ENCODE measurements around the gene SLC39A12. TPM values are rescaled to one million over a fixed set of nuclear protein-coding genes. Genes with fewer than 3 reads are reported as not detected.

The SLC39A12 gene
- total RNA-seq, 3 donors from 2014 or later (not counting 1 experiment from before 2014, with no cell fraction given), result not detected

DNA sequence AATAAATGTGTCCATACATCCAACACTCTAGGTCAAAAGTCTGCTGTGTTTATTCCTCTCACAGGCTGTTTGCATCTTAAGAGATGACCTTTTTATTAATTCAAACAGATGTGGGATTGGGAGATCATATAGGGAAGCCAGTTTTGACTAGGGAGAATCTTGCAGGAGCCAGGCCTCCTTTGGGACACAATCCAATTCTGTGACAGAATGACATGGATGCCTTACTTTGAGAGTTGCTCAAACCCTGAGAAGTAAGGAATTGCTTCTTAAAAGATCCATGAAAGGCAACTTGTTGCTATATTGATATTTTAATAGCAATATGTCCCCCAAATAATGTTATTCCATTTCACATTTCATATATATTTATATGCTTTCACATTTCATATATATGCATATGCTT, 135.0 kb downstream of the SLC39A12 start:
- Histone ChIP-seq H3K4me1 (ENCODE audit: control insufficient read depth, insufficient read depth, low read length) (no peaks in the 10 kb centered on the region), H3K9me3 (ENCODE audit: control insufficient read depth, insufficient read depth, low read length) (no peaks in the 10 kb centered on the region), H3K4me3 (ENCODE audit: low read length) (no peak overlapping the region), H3K27ac (ENCODE audit: low read length) (no peak overlapping the region), H3K36me3 (ENCODE audit: control insufficient read depth, insufficient read depth, low read length) (no peaks in the 10 kb centered on the region), H3K27me3 (ENCODE audit: control insufficient read depth, insufficient read depth, low read length) (no peaks in the 10 kb centered on the region)
- TF ChIP-seq, protein P1, sequence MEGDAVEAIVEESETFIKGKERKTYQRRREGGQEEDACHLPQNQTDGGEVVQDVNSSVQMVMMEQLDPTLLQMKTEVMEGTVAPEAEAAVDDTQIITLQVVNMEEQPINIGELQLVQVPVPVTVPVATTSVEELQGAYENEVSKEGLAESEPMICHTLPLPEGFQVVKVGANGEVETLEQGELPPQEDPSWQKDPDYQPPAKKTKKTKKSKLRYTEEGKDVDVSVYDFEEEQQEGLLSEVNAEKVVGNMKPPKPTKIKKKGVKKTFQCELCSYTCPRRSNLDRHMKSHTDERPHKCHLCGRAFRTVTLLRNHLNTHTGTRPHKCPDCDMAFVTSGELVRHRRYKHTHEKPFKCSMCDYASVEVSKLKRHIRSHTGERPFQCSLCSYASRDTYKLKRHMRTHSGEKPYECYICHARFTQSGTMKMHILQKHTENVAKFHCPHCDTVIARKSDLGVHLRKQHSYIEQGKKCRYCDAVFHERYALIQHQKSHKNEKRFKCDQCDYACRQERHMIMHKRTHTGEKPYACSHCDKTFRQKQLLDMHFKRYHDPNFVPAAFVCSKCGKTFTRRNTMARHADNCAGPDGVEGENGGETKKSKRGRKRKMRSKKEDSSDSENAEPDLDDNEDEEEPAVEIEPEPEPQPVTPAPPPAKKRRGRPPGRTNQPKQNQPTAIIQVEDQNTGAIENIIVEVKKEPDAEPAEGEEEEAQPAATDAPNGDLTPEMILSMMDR (IDR thresholded peaks at IDR 0.05), result no peak
- Mint-ChIP-seq H3K4me1 (no peaks in the 10 kb centered on the region), H3K36me3 (no peaks in the 10 kb centered on the region), H3K27ac (no peak overlapping the region), H3K27me3 (ENCODE audit: low read depth in 2 of 2) (peaks cover 4 to 6% of the 10 kb centered on the region in 2 donors), H3K4me3 (no peak overlapping the region), H3K9me3 (peaks cover 0 to 3% of the 10 kb centered on the region in 2 donors)
- ATAC-seq (no peak), DNase-seq (no peak)
- intact Hi-C loops (cut with micrococcal nuclease), result no loop called here

DNA sequence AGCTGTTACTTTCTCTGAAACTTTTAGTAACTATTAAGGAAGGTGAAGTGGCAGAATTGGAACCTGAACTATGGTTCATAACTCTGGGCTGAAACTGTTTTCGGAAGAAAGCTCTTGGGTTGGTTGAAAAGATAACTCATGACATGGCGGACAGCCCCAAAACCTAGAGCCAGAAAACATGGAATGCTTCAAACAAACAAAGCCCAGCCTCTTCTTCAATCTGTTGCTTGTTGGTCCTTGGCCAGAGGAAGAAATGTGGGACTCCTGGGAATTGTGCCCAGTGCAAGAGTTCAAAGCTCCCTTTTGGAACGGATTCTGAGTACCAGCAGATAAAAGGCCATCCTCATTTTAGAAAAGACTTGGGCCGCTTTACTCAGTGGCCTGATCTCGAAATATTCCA, 135.6 kb downstream of the SLC39A12 start:
- Mint-ChIP-seq H3K27ac (no peak overlapping the region), H3K9me3 (peaks cover 0 to 3% of the 10 kb centered on the region in 2 donors), H3K4me1 (no peaks in the 10 kb centered on the region), H3K36me3 (no peaks in the 10 kb centered on the region), H3K4me3 (no peak overlapping the region), H3K27me3 (ENCODE audit: low read depth in 2 of 2) (peaks cover 4 to 6% of the 10 kb centered on the region in 2 donors)
- Histone ChIP-seq H3K4me3 (ENCODE audit: low read length) (no peak overlapping the region), H3K9me3 (ENCODE audit: control insufficient read depth, insufficient read depth, low read length) (no peaks in the 10 kb centered on the region), H3K27me3 (ENCODE audit: control insufficient read depth, insufficient read depth, low read length) (no peaks in the 10 kb centered on the region), H3K27ac (ENCODE audit: low read length) (no peak overlapping the region), H3K4me1 (ENCODE audit: control insufficient read depth, insufficient read depth, low read length) (no peaks in the 10 kb centered on the region), H3K36me3 (ENCODE audit: control insufficient read depth, insufficient read depth, low read length) (no peaks in the 10 kb centered on the region)
- DNase-seq (no peak), ATAC-seq (no peak)
- WGBS (ENCODE audit: insufficient coverage), result 86% methylated on average over 5 of the region's 5 CpGs
- intact Hi-C loops (cut with micrococcal nuclease), result no loop called here
- TF ChIP-seq, protein P1 (IDR thresholded peaks at IDR 0.05), result no peak

Other genes with a start within 250 kb of the SLC39A12 start
- gene TMEM236, start 199.7 kb upstream of the SLC39A12 start, total RNA-seq, result under 1 TPM; 0.16 to 0.20 (median 0.16) TPM
- under 1 TPM; 0.05 to 0.18 (median 0.15) TPM for gene MRC1, start 142.6 kb upstream of the SLC39A12 start, total RNA-seq
- gene CACNB2, start 188.5 kb downstream of the SLC39A12 start, total RNA-seq, result not detected

All from natural killer cell (primary cell).